ENCODE results near the gene TSPAN4.
A peak's percentile ranks its signal among the peaks of the same experiment; 100 is the strongest.

The TSPAN4 gene

GRCh38 chr11:905952-906351 lies 63.3 kb downstream of the TSPAN4 start:
- DNase-seq (ENCODE audit: low read depth in 3 of 3, low spot score in 1 of 3), result no peak

GRCh38 chr11:907668-908067 lies 65.0 kb downstream of the TSPAN4 start:
- DNase-seq (ENCODE audit: low read depth in 3 of 3, low spot score in 1 of 3), result no peak

- DNase-seq (ENCODE audit: low read depth in 3 of 3, low spot score in 1 of 3), result no peak
These were observed 65.6 kb downstream of the TSPAN4 start for GRCh38 chr11:908273-908672.

- DNase-seq (ENCODE audit: low read depth in 3 of 3, low spot score in 1 of 3), result no peak
These were observed 66.8 kb downstream of the TSPAN4 start for GRCh38 chr11:909406-909805.

- no peak for DNase-seq (ENCODE audit: low read depth in 3 of 3, low spot score in 1 of 3)
These were observed 67.5 kb downstream of the TSPAN4 start for GRCh38 chr11:910044-910588.

GRCh38 chr11:910589-911030 lies 68.0 kb downstream of the TSPAN4 start, which contains the start of gene CHID1:
Gene CHID1 (minus strand): TSS chr11:910810. CDS start chr11:904816, 5,994 bp downstream.
- DNase-seq (ENCODE audit: low read depth in 3 of 3, low spot score in 1 of 3), result peak; percentile 49 to 81 (median 67)

GRCh38 chr11:911031-911889 lies 68.6 kb downstream of the TSPAN4 start:
- DNase-seq (ENCODE audit: low read depth in 3 of 3, low spot score in 1 of 3), result no peak

- no peak for DNase-seq (ENCODE audit: low read depth in 3 of 3, low spot score in 1 of 3)
These were observed 69.2 kb downstream of the TSPAN4 start for GRCh38 chr11:911890-912219.

- no peak for DNase-seq (ENCODE audit: low read depth in 3 of 3, low spot score in 1 of 3)
These were observed 69.6 kb downstream of the TSPAN4 start for GRCh38 chr11:912266-912665.

GRCh38 chr11:913043-913442 lies 70.4 kb downstream of the TSPAN4 start:
- no peak for DNase-seq (ENCODE audit: low read depth in 3 of 3, low spot score in 1 of 3)

- DNase-seq (ENCODE audit: low read depth in 3 of 3, low spot score in 1 of 3), result no peak
These were observed 71.6 kb downstream of the TSPAN4 start for GRCh38 chr11:914204-914603.

- no peak for DNase-seq (ENCODE audit: low read depth in 3 of 3, low spot score in 1 of 3)
These were observed 72.3 kb downstream of the TSPAN4 start for GRCh38 chr11:914747-915501.
